GM12892 (cell line): Measurements from ENCODE around the gene SLC66A1.

Experiments used
- DNase-seq: peaks from one replicate; pipeline ENCODE4 v3.0.0; 2011; ENCODE audit not compliant: insufficient read length
- FAIRE-seq: peaks from 2 replicates; lab custom pipeline; 2011; peaks lifted over from hg19 to GRCh38; lab: Jason Lieb, UNC
- POLR2A ChIP-seq: IDR thresholded peaks from 2 replicates; pipeline ENCODE4 v1.6.1; 2011; ENCODE audit warnings: low read depth, low read length, control low read depth
- POLR2AphosphoS5 ChIP-seq: IDR thresholded peaks from 2 replicates; pipeline ENCODE4 v1.6.1; 2011; ENCODE audit warnings: low read depth, low read length, control low read depth
- TAF1 ChIP-seq: IDR thresholded peaks from 2 replicates; pipeline ENCODE4 v1.6.1; 2011; ENCODE audit warnings: low read depth, mild to moderate bottlenecking, control low read depth, low read length, borderline replicate concordance

SLC66A1 gene

GRCh38 chr1:19330449-19331135 lies 18.5 kb downstream of the SLC66A1 start:
- DNase-seq (no peak), FAIRE-seq (no peak)
- TF ChIP-seq POLR2A = no peak; the same call in none of the 2 replicates
- TF ChIP-seq POLR2AphosphoS5 = no peak
- no peak for TF ChIP-seq TAF1

GRCh38 chr1:19331262-19331878 lies 19.2 kb downstream of the SLC66A1 start:
- FAIRE-seq (no peak), DNase-seq (no peak)
- no peak for TF ChIP-seq POLR2A
- no peak for TF ChIP-seq TAF1
- no peak for TF ChIP-seq POLR2AphosphoS5

- DNase-seq = no peak
- TF ChIP-seq POLR2AphosphoS5 (no peak), POLR2A (no peak), TAF1 (no peak)
- no peak for FAIRE-seq
Measured at GRCh38 chr1:19332832-19333231, 20.7 kb downstream of the SLC66A1 start.

GRCh38 chr1:19333587-19334354 lies 21.6 kb downstream of the SLC66A1 start:
- FAIRE-seq (no peak), DNase-seq (no peak)
- TF ChIP-seq POLR2AphosphoS5 (no peak), POLR2A (no peak), TAF1 (no peak)

GRCh38 chr1:19336543-19336942 lies 24.4 kb downstream of the SLC66A1 start:
- FAIRE-seq = no peak
- TF ChIP-seq POLR2AphosphoS5 (no peak), POLR2A (no peak)
- DNase-seq = no peak

GRCh38 chr1:19337289-19337688 lies 25.2 kb downstream of the SLC66A1 start:
- DNase-seq = no peak
- no peak for FAIRE-seq
- no peak for TF ChIP-seq TAF1
- TF ChIP-seq POLR2AphosphoS5 = no peak

GRCh38 chr1:19338323-19338762 lies 26.2 kb downstream of the SLC66A1 start:
- TF ChIP-seq TAF1 = no peak
- no peak for TF ChIP-seq POLR2A
- no peak for TF ChIP-seq POLR2AphosphoS5
- DNase-seq = no peak
- FAIRE-seq = no peak

- DNase-seq (no peak), FAIRE-seq (no peak)
- TF ChIP-seq POLR2A = no peak
- TF ChIP-seq POLR2AphosphoS5 = no peak
- no peak for TF ChIP-seq TAF1
Measured at GRCh38 chr1:19339214-19339861, 27.2 kb downstream of the SLC66A1 start.

- no peak for DNase-seq
- TF ChIP-seq POLR2A (no peak), TAF1 (no peak), POLR2AphosphoS5 (no peak)
- no peak for FAIRE-seq
Measured at GRCh38 chr1:19340387-19340937, 28.3 kb downstream of the SLC66A1 start.

- FAIRE-seq = peak; percentile 94
- DNase-seq = peak; percentile 85
Measured at GRCh38 chr1:19341201-19342061, 29.3 kb downstream of the SLC66A1 start.

More at GRCh38 chr1:19341201-19342061, 29.3 kb downstream of the SLC66A1 start:
- TF ChIP-seq POLR2AphosphoS5 (no peak), TAF1 (no peak), POLR2A (no peak)
